SH-SY5Y (cell line): ENCODE measurements around the gene MALT1.

Source experiments
- GATA2 ChIP-seq: IDR thresholded peaks from 2 replicates; pipeline ENCODE4 v1.6.1; 2011; ENCODE audit warnings: mild to moderate bottlenecking, low read depth, low read length
- GATA3 ChIP-seq: IDR thresholded peaks from 2 replicates; pipeline ENCODE4 v1.6.1; 2011; ENCODE audit warnings: low read depth, mild to moderate bottlenecking, low read length, moderate library complexity

DNA sequence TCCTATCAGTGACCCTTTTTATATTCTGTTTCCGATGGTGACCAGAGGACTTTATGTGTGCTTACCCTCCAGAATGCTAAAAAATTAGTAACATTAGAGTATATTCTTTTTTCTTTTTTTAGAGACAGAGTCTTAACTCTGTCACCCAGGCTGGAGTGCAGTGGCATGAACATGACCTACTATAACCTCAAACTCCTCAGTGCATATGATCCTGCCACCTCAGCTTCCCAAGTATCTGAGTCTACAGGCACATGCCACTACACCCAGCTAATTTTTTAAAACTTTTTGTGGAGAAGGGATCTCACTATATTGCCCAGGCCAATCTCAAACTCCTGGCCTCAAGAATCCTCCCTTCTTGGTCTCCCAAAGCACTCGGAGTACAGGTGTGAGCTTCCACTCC is 74.6 kb downstream of the MALT1 start:
- TF ChIP-seq GATA2 (no peak), GATA3 (no peak)
